Activated T-cell treated with anti-CD3 and anti-CD28 coated beads, Interleukin-2, amount 50 U/mL, for 72 hours (primary cell): ENCODE measurements around the gene DHX36. TPM values are rescaled to one million over a fixed set of nuclear protein-coding genes. Genes with fewer than 3 reads are reported as not detected.

Experiments
- ATAC-seq, 2 donors: fragments of 150-1000 bp; cut with Tn5 transposase; replicated peaks in 1 of 2; 2 replicates each; pipeline ENCODE4 v1.10.0; 2021; ENCODE audit warnings: moderate library complexity in 2 of 2, mild to moderate bottlenecking in 1 of 2
- DNase-seq, 2 donors: peaks; one replicate each; pipeline ENCODE4 v3.0.0; 2021 to 2022; ENCODE audit warnings: mixed read lengths in 1 of 2
- H3K27ac Mint-ChIP-seq: one replicate; pipeline ENCODE4 v1.8.0; 2022; ENCODE audit warnings: mild to moderate bottlenecking, moderate library complexity, mixed read lengths
- H3K27me3 Mint-ChIP-seq: one replicate; pipeline ENCODE4 v1.8.0; 2022; ENCODE audit warnings: low read depth, mixed read lengths
- H3K36me3 Mint-ChIP-seq, 2 donors: one replicate each; pipeline ENCODE4 v1.8.0; 2022; ENCODE audit warnings: mixed read lengths in 2 of 2, mild to moderate bottlenecking in 1 of 2; ENCODE audit not compliant: insufficient read depth in 2 of 2
- H3K4me1 Mint-ChIP-seq: one replicate; pipeline ENCODE4 v1.8.0; 2022; ENCODE audit warnings: low read depth, mixed read lengths
- H3K4me3 Mint-ChIP-seq, 2 donors: one replicate each; pipeline ENCODE4 v1.8.0; 2022; ENCODE audit warnings: mild to moderate bottlenecking in 2 of 2, mixed read lengths in 2 of 2, moderate library complexity in 2 of 2
- H3K9me3 Mint-ChIP-seq, 2 donors: one replicate each; pipeline ENCODE4 v1.8.0; 2022; ENCODE audit warnings: mixed read lengths in 2 of 2
- total RNA-seq, 2 donors: library from RNA; stranded (reverse); gene quantifications; one replicate each; pipeline ENCODE4 v1.2.3, GENCODE V29; 2022

DHX36 gene
- total RNA-seq, 2 donors from 2014 or later, result 73.9 to 76.7 TPM

DNA sequence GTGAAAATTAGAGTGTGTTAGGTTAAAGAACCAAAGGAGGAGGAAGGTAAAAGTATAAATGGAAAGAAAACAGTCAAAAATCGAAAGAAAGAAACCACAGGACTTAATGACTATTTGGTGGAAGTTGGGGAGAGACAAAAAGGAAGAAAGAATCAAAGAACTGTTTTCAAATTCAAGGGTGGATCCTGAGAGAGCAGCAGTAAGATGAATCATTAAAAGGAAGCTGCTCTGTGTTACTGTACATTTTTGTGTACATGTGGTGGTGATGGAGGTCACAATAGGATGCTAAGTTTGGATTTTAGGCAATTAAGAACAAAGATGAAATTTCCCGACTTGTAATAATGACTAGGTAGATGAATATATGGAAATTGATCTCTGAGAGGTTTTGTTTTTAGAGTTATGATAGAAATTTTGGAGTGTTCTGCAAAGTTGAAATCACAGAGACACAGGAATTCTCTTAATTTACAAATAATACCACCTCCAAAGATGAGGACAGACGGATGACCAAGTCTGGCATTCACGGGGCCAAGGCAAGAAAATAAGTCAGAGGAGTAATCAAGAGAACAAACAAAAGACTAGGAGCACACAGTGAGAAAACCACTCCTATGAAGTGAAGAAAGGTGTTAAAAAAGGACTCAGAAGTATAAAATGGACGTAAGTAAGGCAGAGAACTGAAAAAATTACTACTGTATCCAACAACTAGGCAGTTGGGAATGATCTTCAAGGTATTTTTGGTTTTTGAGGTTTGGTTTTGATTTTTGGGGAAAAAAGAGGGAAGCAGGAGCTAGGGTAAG, 7.1 kb downstream of the DHX36 start:
- Mint-ChIP-seq H3K36me3 (peaks cover 5 to 34% of the 10 kb centered on the region in 2 donors), H3K27me3 (no peaks in the 10 kb centered on the region), H3K4me1 (peaks cover 4% of the 10 kb centered on the region), H3K4me3 (peak overlapping the region in 1 of 2 donors; percentile 30), H3K27ac (peak overlapping the region; percentile 96), H3K9me3 (no peaks in the 10 kb centered on the region)
- no peak for DNase-seq
- ATAC-seq, result peak; percentile 60 to 68

DNA sequence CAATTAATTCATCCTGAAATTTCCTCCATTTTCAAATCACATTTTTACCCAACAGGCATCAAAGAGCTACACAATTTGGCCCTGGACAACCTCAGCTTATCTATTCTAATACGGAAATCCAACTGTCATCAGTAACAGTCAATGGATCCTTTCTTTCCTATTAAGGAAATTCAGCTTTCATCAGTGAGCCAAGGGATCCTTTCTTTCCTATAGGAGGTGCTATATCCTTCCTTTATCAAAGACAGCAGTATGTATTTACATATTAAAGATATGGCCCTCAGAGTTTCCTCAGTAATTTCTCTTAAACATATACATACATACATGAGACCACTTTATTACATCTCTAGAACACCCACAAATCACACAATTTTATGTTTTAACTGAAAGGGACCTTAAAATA, 10.1 kb downstream of the DHX36 start:
- Mint-ChIP-seq H3K27ac (peak overlapping the region; percentile 94), H3K9me3 (no peaks in the 10 kb centered on the region), H3K4me1 (peaks cover 7% of the 10 kb centered on the region), H3K4me3 (no peak overlapping the region), H3K27me3 (no peaks in the 10 kb centered on the region), H3K36me3 (peaks cover 7 to 34% of the 10 kb centered on the region in 2 donors)
- DNase-seq (no peak), ATAC-seq (no peak)

DNA sequence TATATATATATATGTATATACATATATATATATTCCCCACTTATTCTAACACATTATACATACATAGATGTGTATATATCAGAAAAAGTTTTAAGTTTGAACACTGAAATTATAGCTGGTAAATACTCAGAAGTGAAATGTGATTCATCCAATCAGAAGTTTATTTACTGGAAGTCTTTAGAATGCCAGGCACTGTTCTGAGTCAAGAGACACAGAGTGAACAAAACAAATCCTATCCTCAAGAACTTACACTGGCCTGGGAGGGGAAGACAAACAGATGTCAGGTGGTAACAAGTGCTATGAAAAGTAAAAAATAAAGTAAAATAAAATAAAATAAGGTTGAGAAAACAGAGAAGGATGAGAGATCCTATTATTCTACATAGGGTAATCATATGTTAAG, 13.4 kb downstream of the DHX36 start:
- ATAC-seq, result peak; percentile 43 to 67
- peaks cover 13 to 41% of the 10 kb centered on the region in 2 donors for H3K36me3 Mint-ChIP-seq

DNA sequence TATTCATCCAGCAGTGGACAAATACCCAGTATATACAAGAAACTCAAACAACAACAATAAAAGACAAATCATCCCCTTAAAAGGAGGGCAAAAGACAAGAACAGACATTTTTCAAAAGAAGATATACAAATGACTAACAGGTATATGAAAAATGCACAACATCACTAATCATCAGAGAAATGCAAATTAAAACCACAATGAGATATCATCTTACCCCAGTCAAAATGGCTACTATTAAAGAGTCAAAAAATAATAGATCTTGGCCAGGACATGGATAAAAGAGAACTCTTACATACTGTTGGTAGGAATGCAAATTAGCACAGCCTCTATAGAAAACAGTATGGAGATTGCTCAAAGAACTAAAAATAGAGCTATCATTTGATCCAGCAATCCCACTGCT, 16.9 kb downstream of the DHX36 start:
- H3K4me3 Mint-ChIP-seq, result peak overlapping the region in 1 of 2 donors; percentile 2
- H3K27me3 Mint-ChIP-seq, result no peaks in the 10 kb centered on the region
- peaks cover 22% of the 10 kb centered on the region for H3K4me1 Mint-ChIP-seq
- H3K36me3 Mint-ChIP-seq, result peaks cover 13 to 35% of the 10 kb centered on the region in 2 donors
- peak in 1 of 2 donors; percentile 17 for ATAC-seq
- DNase-seq, result no peak
- peak overlapping the region; percentile 18 for H3K27ac Mint-ChIP-seq
- H3K9me3 Mint-ChIP-seq, result no peaks in the 10 kb centered on the region

More for the DNA sequence above, 13.4 kb downstream of the DHX36 start:
- Mint-ChIP-seq H3K4me1 (peaks cover 23% of the 10 kb centered on the region), H3K9me3 (no peaks in the 10 kb centered on the region), H3K4me3 (no peak overlapping the region), H3K27ac (peak overlapping the region; percentile 39), H3K27me3 (no peaks in the 10 kb centered on the region)
- DNase-seq, result no peak

DNA sequence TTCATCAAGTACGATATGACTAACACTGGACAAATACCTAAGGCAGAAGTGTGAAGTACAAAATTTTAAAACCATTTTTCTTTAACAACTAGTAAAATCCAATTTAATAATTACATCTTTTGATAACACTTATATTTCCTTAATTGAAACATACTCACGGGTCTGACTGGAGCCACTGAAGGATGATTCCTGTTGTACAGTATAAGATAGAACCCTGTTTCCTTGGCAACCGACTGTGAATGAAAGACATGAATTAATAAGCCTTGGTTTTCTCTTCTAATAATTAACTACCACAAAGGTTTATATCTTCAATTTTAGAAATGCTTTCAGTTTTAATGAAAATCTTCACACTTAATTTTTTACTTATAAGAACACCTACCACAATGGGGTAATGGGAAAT, 19.4 kb downstream of the DHX36 start:
- peaks cover 11 to 46% of the 10 kb centered on the region in 2 donors for H3K36me3 Mint-ChIP-seq
- H3K9me3 Mint-ChIP-seq, result no peaks in the 10 kb centered on the region
- H3K4me3 Mint-ChIP-seq, result no peak overlapping the region
- DNase-seq, result no peak
- no peaks in the 10 kb centered on the region for H3K27me3 Mint-ChIP-seq
- no peak for ATAC-seq
- H3K27ac Mint-ChIP-seq, result no peak overlapping the region
- H3K4me1 Mint-ChIP-seq, result peaks cover 16% of the 10 kb centered on the region

DNA sequence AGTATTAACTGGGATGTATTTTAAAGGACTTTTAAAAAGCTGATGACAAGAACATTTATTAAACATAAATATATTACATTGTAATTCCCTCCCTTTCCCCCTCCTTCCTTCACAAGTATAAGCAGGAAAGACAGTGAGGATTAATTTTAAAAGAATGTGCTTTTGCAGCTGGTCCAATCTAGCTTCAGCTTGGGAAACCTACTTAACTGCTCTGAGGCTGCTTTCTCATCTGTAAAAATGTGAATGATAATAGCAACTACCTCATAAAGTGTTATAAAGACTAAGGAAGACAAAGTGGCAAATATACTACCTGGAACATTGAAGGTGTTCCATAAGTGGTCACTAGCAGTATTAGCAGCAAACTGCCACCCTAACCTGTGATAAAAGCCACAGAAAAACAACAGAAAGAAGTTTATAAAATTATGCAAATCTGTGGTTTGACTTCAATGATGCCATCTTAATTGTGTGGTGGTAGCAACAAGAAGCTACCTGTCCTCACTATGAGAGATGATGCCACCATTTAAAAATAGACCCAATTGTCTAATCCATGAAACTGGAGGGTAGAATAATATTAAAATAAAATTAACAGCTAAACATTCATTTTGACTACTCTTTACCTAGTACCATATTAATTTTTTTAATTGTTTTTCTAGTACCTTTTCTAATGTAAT, 20.0 kb downstream of the DHX36 start:
- Mint-ChIP-seq H3K4me1 (peaks cover 16% of the 10 kb centered on the region), H3K27me3 (no peaks in the 10 kb centered on the region), H3K27ac (peak overlapping the region; percentile 24), H3K4me3 (no peak overlapping the region), H3K9me3 (no peaks in the 10 kb centered on the region), H3K36me3 (peaks cover 11 to 43% of the 10 kb centered on the region in 2 donors)
- DNase-seq, result no peak
- ATAC-seq, result no peak

DNA sequence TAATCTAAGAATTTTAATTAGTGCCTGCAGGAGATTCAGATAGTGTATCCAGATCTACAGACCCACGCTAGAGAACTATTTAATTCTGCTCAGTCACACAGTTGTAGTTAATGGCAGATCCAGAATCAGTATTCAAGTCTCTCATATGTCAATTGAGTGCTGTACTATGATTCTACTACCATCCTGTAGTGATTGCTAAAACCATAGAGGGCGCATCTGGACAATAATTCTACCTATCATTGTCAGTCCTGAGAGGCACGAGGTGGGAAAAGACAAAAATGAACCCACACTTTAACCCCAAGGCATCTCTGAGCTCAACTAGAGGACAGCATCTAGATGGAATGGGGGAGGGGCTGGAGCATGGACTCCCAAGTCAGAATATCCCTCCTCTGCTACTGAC, 22.7 kb downstream of the DHX36 start:
- Mint-ChIP-seq H3K27me3 (no peaks in the 10 kb centered on the region), H3K36me3 (peaks cover 6 to 46% of the 10 kb centered on the region in 2 donors), H3K9me3 (no peaks in the 10 kb centered on the region), H3K4me1 (peaks cover 2% of the 10 kb centered on the region), H3K27ac (no peak overlapping the region), H3K4me3 (no peak overlapping the region)
- ATAC-seq (no peak), DNase-seq (no peak)

DNA sequence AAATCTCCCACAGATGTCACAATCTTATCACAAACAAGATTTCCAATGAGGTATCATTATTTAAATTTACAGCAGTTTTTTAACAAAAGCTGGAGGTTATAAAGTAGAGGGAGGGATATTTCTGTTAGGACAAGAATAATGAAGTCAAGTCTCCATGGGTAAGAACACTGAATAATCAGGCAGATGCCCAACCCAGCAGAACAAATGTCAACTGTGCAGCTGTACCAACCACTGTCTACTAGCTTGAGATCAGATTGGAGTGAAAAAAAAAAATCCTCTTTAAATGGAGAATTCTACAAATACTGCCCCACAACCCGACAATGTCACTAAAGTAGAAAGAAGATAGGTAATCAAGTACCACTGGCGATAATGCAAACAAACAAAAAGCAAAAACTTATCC, 30.3 kb downstream of the DHX36 start:
- no peaks in the 10 kb centered on the region for H3K27me3 Mint-ChIP-seq
- no peak for DNase-seq
- H3K27ac Mint-ChIP-seq, result no peak overlapping the region
- H3K9me3 Mint-ChIP-seq, result no peaks in the 10 kb centered on the region
- ATAC-seq, result no peak
- peaks cover 3 to 29% of the 10 kb centered on the region in 2 donors for H3K36me3 Mint-ChIP-seq
- H3K4me3 Mint-ChIP-seq, result no peak overlapping the region
- no peaks in the 10 kb centered on the region for H3K4me1 Mint-ChIP-seq

DNA sequence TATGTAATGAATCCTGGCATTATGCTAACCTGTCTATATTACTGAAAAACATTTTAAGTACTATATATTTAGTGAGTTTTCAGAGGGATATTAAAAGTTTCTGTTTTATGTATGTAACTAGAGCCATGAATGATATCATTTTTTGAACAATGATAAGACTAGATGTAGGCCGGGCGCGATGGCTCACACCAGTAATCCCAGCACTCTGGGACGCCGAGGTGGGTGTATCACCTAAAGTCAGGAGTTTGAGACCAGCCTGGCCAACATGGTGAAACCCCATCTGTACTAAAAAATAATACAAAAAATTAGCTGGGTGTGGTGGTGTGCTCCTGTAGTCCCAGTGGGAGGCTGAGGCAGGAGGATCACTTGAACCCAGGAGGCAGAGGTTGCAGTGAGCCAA, 34.1 kb downstream of the DHX36 start:
- H3K4me3 Mint-ChIP-seq, result no peak overlapping the region
- no peaks in the 10 kb centered on the region for H3K4me1 Mint-ChIP-seq
- no peak overlapping the region for H3K27ac Mint-ChIP-seq
- DNase-seq (no peak), ATAC-seq (no peak)
- no peaks in the 10 kb centered on the region for H3K27me3 Mint-ChIP-seq
- H3K9me3 Mint-ChIP-seq, result no peaks in the 10 kb centered on the region
- peaks cover 3 to 28% of the 10 kb centered on the region in 2 donors for H3K36me3 Mint-ChIP-seq

DNA sequence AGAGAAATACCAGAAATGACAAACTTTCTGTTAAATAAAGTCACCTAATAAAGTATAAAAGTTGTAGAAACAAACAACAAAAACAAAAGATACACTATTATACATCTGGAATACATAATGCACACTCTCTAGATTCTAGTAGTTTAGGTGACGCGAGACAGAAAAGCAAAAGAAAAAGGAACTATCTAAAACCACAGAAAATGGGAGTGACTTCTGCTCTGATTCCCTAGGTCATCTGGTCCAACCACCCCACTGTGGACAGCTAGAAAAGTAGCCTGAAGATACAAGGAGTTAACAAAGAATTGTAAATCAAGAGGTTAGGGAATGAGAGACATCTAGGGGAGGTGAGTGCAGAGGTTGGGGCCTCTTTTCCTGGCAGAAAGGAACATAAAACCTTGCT, 39.1 kb downstream of the DHX36 start:
- Mint-ChIP-seq H3K4me1 (no peaks in the 10 kb centered on the region), H3K36me3 (peaks cover 5 to 34% of the 10 kb centered on the region in 2 donors), H3K9me3 (no peaks in the 10 kb centered on the region), H3K27me3 (no peaks in the 10 kb centered on the region), H3K27ac (peak overlapping the region; percentile 55), H3K4me3 (no peak overlapping the region)
- no peak for ATAC-seq
- DNase-seq, result no peak

DNA sequence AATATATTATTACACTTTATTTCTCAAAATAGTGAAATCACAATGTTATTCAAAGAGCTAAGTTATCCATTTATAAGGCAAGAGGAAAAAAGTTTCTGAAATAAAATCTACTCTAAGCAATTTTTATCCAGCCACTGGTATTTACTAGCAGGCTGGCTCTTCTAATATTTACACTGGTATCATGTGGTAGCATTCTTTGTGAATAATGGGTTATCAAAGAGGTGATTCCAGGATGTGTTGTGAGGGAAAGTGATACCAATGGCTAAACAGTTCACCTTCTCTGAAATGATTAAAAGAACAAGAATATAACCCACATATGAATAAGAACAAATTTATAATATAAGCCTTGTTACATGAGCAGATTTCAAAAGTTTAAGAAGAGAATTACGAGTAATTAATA, 44.1 kb downstream of the DHX36 start:
- Mint-ChIP-seq H3K27me3 (no peaks in the 10 kb centered on the region), H3K9me3 (no peaks in the 10 kb centered on the region), H3K36me3 (peaks cover 6 to 38% of the 10 kb centered on the region in 2 donors), H3K4me3 (no peak overlapping the region), H3K4me1 (no peaks in the 10 kb centered on the region), H3K27ac (no peak overlapping the region)
- ATAC-seq, result no peak
- DNase-seq, result no peak

DNA sequence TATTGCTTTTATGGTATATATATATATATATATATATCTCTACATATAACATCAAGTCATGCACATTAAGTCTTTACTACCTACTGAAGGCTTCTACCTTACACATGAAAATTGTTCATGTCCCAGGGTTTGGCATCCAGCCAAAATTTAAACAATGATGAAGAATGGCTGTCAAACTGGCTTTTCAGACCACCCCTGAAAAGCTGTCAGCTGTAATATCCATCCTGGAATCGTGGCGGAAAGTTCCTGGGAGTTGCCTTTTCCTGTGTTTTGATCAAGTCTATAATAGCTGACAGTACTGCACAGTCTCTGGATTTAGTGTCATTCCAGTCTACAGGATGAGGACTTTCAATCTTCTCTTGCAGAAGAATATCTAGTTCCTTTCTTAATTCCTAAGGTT, 48.3 kb downstream of the DHX36 start:
- Mint-ChIP-seq H3K27me3 (no peaks in the 10 kb centered on the region), H3K4me3 (no peak overlapping the region), H3K27ac (no peak overlapping the region), H3K9me3 (no peaks in the 10 kb centered on the region), H3K4me1 (no peaks in the 10 kb centered on the region), H3K36me3 (peaks cover 9 to 37% of the 10 kb centered on the region in 2 donors)
- ATAC-seq, result no peak
- DNase-seq, result no peak

DNA sequence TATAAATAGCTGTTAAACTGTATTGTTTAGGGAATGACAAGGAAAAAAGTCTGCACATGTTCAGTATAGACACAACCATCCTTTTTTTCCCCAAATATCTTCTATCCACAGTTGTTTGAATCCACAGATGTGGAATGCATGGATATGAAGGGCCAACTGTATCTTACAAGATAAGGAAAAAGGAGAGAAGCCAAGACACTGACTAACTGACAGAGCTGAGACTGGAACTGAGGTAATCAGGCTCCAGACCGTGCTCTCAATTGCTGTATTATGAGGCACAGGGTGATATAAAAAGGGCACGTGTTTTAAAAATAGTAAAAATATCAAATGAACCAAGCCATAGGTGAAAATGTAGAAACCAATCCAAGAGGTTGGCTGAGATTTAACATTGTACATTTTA, 49.0 kb downstream of the DHX36 start:
- H3K36me3 Mint-ChIP-seq, result peaks cover 9 to 37% of the 10 kb centered on the region in 2 donors
- no peak for DNase-seq
- H3K9me3 Mint-ChIP-seq, result no peaks in the 10 kb centered on the region
- H3K4me3 Mint-ChIP-seq, result no peak overlapping the region
- H3K27ac Mint-ChIP-seq, result no peak overlapping the region
- H3K27me3 Mint-ChIP-seq, result no peaks in the 10 kb centered on the region
- no peak for ATAC-seq
- H3K4me1 Mint-ChIP-seq, result no peaks in the 10 kb centered on the region
